ENCODE results near the gene UGCG. TPM values are rescaled to one million over a fixed set of nuclear protein-coding genes. Genes with fewer than 3 reads are reported as not detected.

Gene UGCG
- total RNA-seq, 4 donors from 2014 or later, result 12.3 to 75.1 (median 34.5) TPM

- TF ChIP-seq CTCF (IDR thresholded peaks at IDR 0.05), result no peak
- TF ChIP-seq POLR2A (IDR thresholded peaks at IDR 0.05), result no peak
- H3K9me3 ChIP-seq, result no peaks in the 10 kb centered on the region
- no peaks in the 10 kb centered on the region for H3K36me3 ChIP-seq
- no peak for DNase-seq
- H3K27me3 ChIP-seq, result no peaks in the 10 kb centered on the region
- H3K4me3 ChIP-seq, result no peak overlapping the region
- H3K27ac ChIP-seq, result no peak overlapping the region
- H3K4me1 ChIP-seq, result no peaks in the 10 kb centered on the region
- intact Hi-C loops (cut with DNase I; ENCODE audit: low total_unique reads), result no loop called here
Observed at GRCh38 chr9:111983484-111983908, 86.9 kb downstream of the UGCG start.

GRCh38 chr9:111984086-111984802 lies 87.6 kb downstream of the UGCG start:
- intact Hi-C loops (cut with DNase I; ENCODE audit: low total_unique reads), result no loop called here

More at GRCh38 chr9:111984086-111984802, 87.6 kb downstream of the UGCG start:
- Histone ChIP-seq H3K4me1 (no peaks in the 10 kb centered on the region), H3K27me3 (no peaks in the 10 kb centered on the region), H3K36me3 (no peaks in the 10 kb centered on the region), H3K4me3 (no peak overlapping the region), H3K9me3 (no peaks in the 10 kb centered on the region), H3K27ac (no peak overlapping the region)
- no peak for DNase-seq
- TF ChIP-seq CTCF (IDR thresholded peaks at IDR 0.05), result no peak

Small RNAs within 50 kb of the gene (microRNA-seq; reads per million reads assigned to microRNA genes)
- gene MIR4668 (ENCODE audit: borderline microRNAs expressed, borderline replicate concordance), result not detected

Small RNAs within 50 kb of the gene (small RNA-seq; reads per million reads assigned to genes)
- not detected for gene MIR4668

Other genes with a start within 250 kb of the UGCG start
- gene GNG10, start 235.2 kb upstream of the UGCG start, total RNA-seq, result 10 to 100 TPM; 32.8 to 89.0 (median 69.3) TPM
- 1 to 10 TPM in 1 of 4 donors, under 1 TPM in 1, not detected in 2; 0.28 to 1.0 TPM for gene SHOC1, start 101.9 kb upstream of the UGCG start, total RNA-seq